MM.1S (cell line): ENCODE data around the gene MYH3.

Experiments
- DNase-seq: peaks from one replicate; pipeline ENCODE4 v3.0.0-alpha.2; 2015
- H2AFZ ChIP-seq: fragments of 300-600 bp; sonication (generic); 2 replicates; pipeline ENCODE4 v1.6.0; 2016; ENCODE audit warnings: antibody characterized with exemption, low read length
- H3F3A ChIP-seq: fragments of 300-600 bp; sonication (generic); 2 replicates; pipeline ENCODE4 v1.6.1; 2016; ENCODE audit warnings: mild to moderate bottlenecking, antibody characterized with exemption, low read length, moderate library complexity, mixed read lengths; ENCODE audit not compliant: insufficient read depth
- H3K27ac ChIP-seq: fragments of 300-600 bp; sonication (generic); 2 replicates; pipeline ENCODE4 v1.5.1; 2016; ENCODE audit warnings: mild to moderate bottlenecking, low read length
- H3K27me3 ChIP-seq: fragments of 300-600 bp; sonication (generic); replicated peaks from 2 replicates; pipeline ENCODE4 v1.6.0; 2016; ENCODE audit warnings: low read length; ENCODE audit not compliant: insufficient read depth
- H3K36me3 ChIP-seq: fragments of 300-600 bp; sonication (generic); replicated peaks from 2 replicates; pipeline ENCODE4 v1.6.1; 2016; ENCODE audit warnings: mild to moderate bottlenecking, low read length, mixed read lengths; ENCODE audit not compliant: insufficient read depth
- H3K4me1 ChIP-seq: fragments of 300-600 bp; sonication (generic); 2 replicates; pipeline ENCODE4 v1.6.1; 2016; ENCODE audit warnings: low read length, mixed read lengths
- H3K4me2 ChIP-seq: fragments of 300-600 bp; sonication (generic); 2 replicates; pipeline ENCODE4 v1.6.0; 2016; ENCODE audit warnings: low read depth, low read length
- H3K4me3 ChIP-seq: fragments of 300-600 bp; sonication (generic); 2 replicates; pipeline ENCODE4 v1.5.1; 2016; ENCODE audit warnings: low read length, mixed read lengths
- H3K79me2 ChIP-seq: fragments of 300-600 bp; sonication (generic); 2 replicates; pipeline ENCODE4 v1.6.1; 2016; ENCODE audit warnings: mixed run types, low read length, mixed read lengths
- H3K9ac ChIP-seq: fragments of 300-600 bp; sonication (generic); 2 replicates; pipeline ENCODE4 v1.6.1; 2016; ENCODE audit warnings: low read length, mixed read lengths
- H3K9me2 ChIP-seq: fragments of 300-600 bp; sonication (generic); replicated peaks from 2 replicates; pipeline ENCODE4 v1.6.1; 2016; ENCODE audit warnings: mild to moderate bottlenecking, low read length, mixed read lengths; ENCODE audit not compliant: insufficient read depth
- H3K9me3 ChIP-seq: fragments of 300-600 bp; sonication (generic); replicated peaks from 2 replicates; pipeline ENCODE4 v1.6.1; 2016; ENCODE audit warnings: mild to moderate bottlenecking, low read length, mixed read lengths; ENCODE audit not compliant: insufficient read depth
- H4K20me1 ChIP-seq: fragments of 300-600 bp; sonication (generic); 2 replicates; pipeline ENCODE4 v1.6.1; 2016; ENCODE audit warnings: mild to moderate bottlenecking, low read length, moderate library complexity, mixed read lengths; ENCODE audit not compliant: insufficient read depth
- CTCF ChIP-seq: fragments of 300-600 bp; sonication (generic); IDR thresholded peaks from 2 replicates; pipeline ENCODE4 v1.5.1; 2016; ENCODE audit warnings: antibody characterized with exemption, low read length, mixed read lengths
- EZH2 ChIP-seq: fragments of 300-600 bp; sonication (generic); optimal IDR thresholded peaks from 2 replicates; pipeline ENCODE3; 2017; ENCODE audit warnings: low read depth, mild to moderate bottlenecking, antibody characterized with exemption, low read length, mixed read lengths
- EZH2phosphoT487 ChIP-seq: fragments of 300-600 bp; sonication (generic); IDR thresholded peaks from 2 replicates; pipeline ENCODE4 v1.6.1; 2018; ENCODE audit warnings: antibody characterized with exemption, low read length

The MYH3 gene

DNA sequence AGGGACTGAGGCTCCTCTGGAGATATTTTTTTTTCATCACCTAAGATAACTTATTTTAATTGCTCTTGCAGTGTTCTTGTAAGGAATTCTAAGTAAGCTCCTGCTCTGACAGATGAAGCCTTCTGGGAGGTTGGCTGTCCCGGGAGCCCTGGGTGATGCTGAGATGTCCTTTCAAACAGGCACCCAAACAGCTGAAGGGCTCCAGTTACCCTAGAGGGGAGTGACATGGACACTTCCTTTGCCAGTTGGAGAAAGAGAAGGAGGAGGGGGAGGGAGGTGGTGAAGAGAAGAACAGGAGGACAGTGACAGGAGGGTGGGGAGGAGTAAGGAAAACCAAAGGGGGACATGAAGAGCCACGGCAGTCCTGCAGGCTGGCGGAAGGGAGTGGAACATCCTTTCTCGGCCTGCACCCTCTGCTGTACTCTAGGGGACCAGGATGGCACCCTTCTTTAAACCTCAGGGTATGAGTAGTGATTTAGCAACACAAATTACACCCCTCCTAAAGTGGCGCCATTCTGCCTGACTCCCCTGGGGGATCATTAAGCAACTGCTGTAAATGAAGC is 51.8 kb downstream of the MYH3 start:
- no peaks in the 10 kb centered on the region for H3K9me2 ChIP-seq
- TF ChIP-seq CTCF (no peak), EZH2phosphoT487 (no peak), EZH2 (no peak)
- no peaks in the 10 kb centered on the region for H3K79me2 ChIP-seq
- no peak overlapping the region for H2AFZ ChIP-seq
- H3K36me3 ChIP-seq: no peaks in the 10 kb centered on the region
- no peak overlapping the region for H3K4me2 ChIP-seq
- H4K20me1 ChIP-seq: no peaks in the 10 kb centered on the region
- H3F3A ChIP-seq: no peaks in the 10 kb centered on the region
- no peak overlapping the region for H3K27ac ChIP-seq
- no peaks in the 10 kb centered on the region for H3K4me1 ChIP-seq
- H3K9me3 ChIP-seq: no peaks in the 10 kb centered on the region
- no peak overlapping the region for H3K9ac ChIP-seq
- H3K27me3 ChIP-seq: no peaks in the 10 kb centered on the region
- H3K4me3 ChIP-seq: no peak overlapping the region
- no peak for DNase-seq

DNA sequence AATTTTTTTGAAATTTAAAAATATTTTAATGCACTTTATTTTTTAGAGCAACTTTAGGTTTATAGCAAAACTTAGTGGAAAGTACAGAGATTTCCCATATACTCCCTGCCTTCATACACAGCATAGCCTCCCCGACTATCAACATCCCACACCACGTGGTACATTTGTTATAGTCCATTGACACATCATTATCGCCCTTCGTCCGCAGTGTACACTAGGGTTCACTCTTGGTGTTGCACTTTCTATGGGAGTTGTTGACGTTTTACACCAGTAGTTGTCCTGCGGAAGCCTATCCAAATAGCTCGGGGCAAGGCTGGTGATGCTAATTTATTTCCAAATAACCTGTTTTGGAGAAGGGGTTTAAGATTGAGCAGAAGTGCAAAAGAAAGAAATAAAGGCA is 52.6 kb downstream of the MYH3 start:
- Histone ChIP-seq H3K4me3 (no peak overlapping the region), H3K9me2 (no peaks in the 10 kb centered on the region), H3K9me3 (no peaks in the 10 kb centered on the region), H3K4me2 (no peak overlapping the region), H3K27me3 (no peaks in the 10 kb centered on the region), H4K20me1 (no peaks in the 10 kb centered on the region), H3K36me3 (no peaks in the 10 kb centered on the region), H3K9ac (no peak overlapping the region), H2AFZ (no peak overlapping the region), H3K4me1 (no peaks in the 10 kb centered on the region), H3K27ac (no peak overlapping the region), H3K79me2 (no peaks in the 10 kb centered on the region), H3F3A (no peaks in the 10 kb centered on the region)
- DNase-seq: no peak
- no peak for TF ChIP-seq EZH2

GRCh38 chr17:10603931-10604330 is 53.2 kb downstream of the MYH3 start:
- Histone ChIP-seq H3K4me3 (no peak overlapping the region), H3K36me3 (no peaks in the 10 kb centered on the region), H3K9ac (no peak overlapping the region), H3K79me2 (no peaks in the 10 kb centered on the region), H3K4me2 (no peak overlapping the region), H3K27me3 (no peaks in the 10 kb centered on the region), H3F3A (no peaks in the 10 kb centered on the region), H2AFZ (no peak overlapping the region), H3K27ac (no peak overlapping the region), H3K4me1 (no peaks in the 10 kb centered on the region), H4K20me1 (no peaks in the 10 kb centered on the region), H3K9me3 (no peaks in the 10 kb centered on the region), H3K9me2 (no peaks in the 10 kb centered on the region)
- no peak for TF ChIP-seq EZH2phosphoT487
- TF ChIP-seq CTCF: no peak
- TF ChIP-seq EZH2: no peak
- DNase-seq: no peak

GRCh38 chr17:10600571-10600970 is 56.5 kb downstream of the MYH3 start:
- Histone ChIP-seq H3K9me2 (no peaks in the 10 kb centered on the region), H3K36me3 (no peaks in the 10 kb centered on the region), H3F3A (no peaks in the 10 kb centered on the region), H3K4me1 (no peaks in the 10 kb centered on the region), H3K27ac (no peak overlapping the region), H3K4me3 (no peak overlapping the region), H2AFZ (no peak overlapping the region), H3K9me3 (no peaks in the 10 kb centered on the region), H3K9ac (no peak overlapping the region), H3K27me3 (no peaks in the 10 kb centered on the region), H3K79me2 (no peaks in the 10 kb centered on the region), H3K4me2 (no peak overlapping the region), H4K20me1 (no peaks in the 10 kb centered on the region)
- DNase-seq: no peak
- no peak for TF ChIP-seq EZH2
